Measurements from ENCODE around the gene FAM240B. TPM values are rescaled to one million over a fixed set of nuclear protein-coding genes. Genes with fewer than 3 reads are reported as not detected.

Gene FAM240B
- polyA plus RNA-seq, 1 donor from 2014 or later = not detected

DNA sequence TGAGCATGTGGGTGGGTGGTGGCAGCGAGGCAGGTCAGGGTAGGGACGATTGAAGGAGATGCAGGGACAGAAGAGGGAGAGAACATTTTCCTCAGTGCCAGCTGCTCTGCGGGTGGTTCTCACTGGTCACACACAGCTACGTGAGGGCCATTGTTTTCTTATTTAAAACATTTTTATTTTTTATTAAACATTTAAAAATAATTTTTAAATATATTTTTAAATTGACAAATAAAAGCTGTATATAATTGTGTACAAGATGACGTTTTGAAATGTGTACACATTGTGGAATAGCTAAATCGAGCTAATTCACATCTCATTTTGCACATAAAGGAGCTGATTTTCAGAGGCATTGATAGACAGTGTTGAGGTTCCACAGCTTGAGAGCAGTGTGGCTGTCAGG lies 14.0 kb downstream of the FAM240B start:
- no peaks in the 10 kb centered on the region for H3F3A ChIP-seq (ENCODE audit: insufficient read depth, low read length, poor library complexity, severe bottlenecking)
- no peak overlapping the region for H3K4me3 ChIP-seq (ENCODE audit: low read length)
- H3K27me3 ChIP-seq (ENCODE audit: insufficient read depth, low read depth, low read length) = no peaks in the 10 kb centered on the region
- H2AFZ ChIP-seq (ENCODE audit: low read depth, low read length) = no peak overlapping the region
- no peaks in the 10 kb centered on the region for H3K9me2 ChIP-seq (ENCODE audit: insufficient read depth, low read length)
- no peaks in the 10 kb centered on the region for H4K20me1 ChIP-seq (ENCODE audit: insufficient read depth)
- H3K36me3 ChIP-seq (ENCODE audit: insufficient read depth, low read length) = no peaks in the 10 kb centered on the region
- H3K27ac ChIP-seq (ENCODE audit: low read length) = no peak overlapping the region
- H3K4me2 ChIP-seq (ENCODE audit: low read length) = no peak overlapping the region
- no peaks in the 10 kb centered on the region for H3K79me2 ChIP-seq (replicated peaks; ENCODE audit: insufficient read depth, low read length)
- no peak for TF ChIP-seq MXI1 (conservative IDR thresholded peaks at IDR 0.05; ENCODE audit: poor library complexity, severe bottlenecking)
- TF ChIP-seq TAF1 (IDR thresholded peaks at IDR 0.05; ENCODE audit: low read depth) = no peak
- TF ChIP-seq, protein P1, sequence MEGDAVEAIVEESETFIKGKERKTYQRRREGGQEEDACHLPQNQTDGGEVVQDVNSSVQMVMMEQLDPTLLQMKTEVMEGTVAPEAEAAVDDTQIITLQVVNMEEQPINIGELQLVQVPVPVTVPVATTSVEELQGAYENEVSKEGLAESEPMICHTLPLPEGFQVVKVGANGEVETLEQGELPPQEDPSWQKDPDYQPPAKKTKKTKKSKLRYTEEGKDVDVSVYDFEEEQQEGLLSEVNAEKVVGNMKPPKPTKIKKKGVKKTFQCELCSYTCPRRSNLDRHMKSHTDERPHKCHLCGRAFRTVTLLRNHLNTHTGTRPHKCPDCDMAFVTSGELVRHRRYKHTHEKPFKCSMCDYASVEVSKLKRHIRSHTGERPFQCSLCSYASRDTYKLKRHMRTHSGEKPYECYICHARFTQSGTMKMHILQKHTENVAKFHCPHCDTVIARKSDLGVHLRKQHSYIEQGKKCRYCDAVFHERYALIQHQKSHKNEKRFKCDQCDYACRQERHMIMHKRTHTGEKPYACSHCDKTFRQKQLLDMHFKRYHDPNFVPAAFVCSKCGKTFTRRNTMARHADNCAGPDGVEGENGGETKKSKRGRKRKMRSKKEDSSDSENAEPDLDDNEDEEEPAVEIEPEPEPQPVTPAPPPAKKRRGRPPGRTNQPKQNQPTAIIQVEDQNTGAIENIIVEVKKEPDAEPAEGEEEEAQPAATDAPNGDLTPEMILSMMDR (IDR thresholded peaks at IDR 0.05; ENCODE audit: poor library complexity, severe bottlenecking) = no peak
- no peaks in the 10 kb centered on the region for H3K9me3 ChIP-seq (ENCODE audit: low read length)
- H3K9ac ChIP-seq (ENCODE audit: low read length) = no peak overlapping the region

DNA sequence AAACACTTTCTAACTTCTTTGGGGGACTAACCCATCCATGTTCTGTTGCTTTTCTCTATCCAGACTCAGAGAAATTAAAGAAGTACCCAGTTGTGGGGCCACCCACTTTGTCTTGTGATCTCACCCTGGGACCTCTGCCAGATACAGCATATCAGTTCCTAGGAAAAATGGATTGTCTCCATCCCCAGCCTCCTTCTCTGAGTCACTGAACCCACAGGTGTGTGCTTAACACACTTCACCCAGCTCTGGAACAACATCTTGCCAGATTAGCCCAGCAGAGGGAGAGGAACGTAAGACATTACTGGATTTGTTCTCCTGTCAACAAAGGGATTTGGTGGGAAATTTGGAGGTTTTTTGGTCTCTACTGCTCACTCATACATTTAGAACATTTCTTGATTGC lies 19.2 kb downstream of the FAM240B start:
- no peak overlapping the region for H3K4me2 ChIP-seq (ENCODE audit: low read length)
- H3K9ac ChIP-seq (ENCODE audit: low read length) = no peak overlapping the region
- H3K4me3 ChIP-seq (ENCODE audit: low read length) = no peak overlapping the region
- no peaks in the 10 kb centered on the region for H3K9me2 ChIP-seq (ENCODE audit: insufficient read depth, low read length)
- H3K79me2 ChIP-seq (replicated peaks; ENCODE audit: insufficient read depth, low read length) = no peaks in the 10 kb centered on the region
- no peaks in the 10 kb centered on the region for H3K27me3 ChIP-seq (ENCODE audit: insufficient read depth, low read depth, low read length)
- no peaks in the 10 kb centered on the region for H3F3A ChIP-seq (ENCODE audit: insufficient read depth, low read length, poor library complexity, severe bottlenecking)
- no peak overlapping the region for H2AFZ ChIP-seq (ENCODE audit: low read depth, low read length)
- no peaks in the 10 kb centered on the region for H3K9me3 ChIP-seq (ENCODE audit: low read length)
- H4K20me1 ChIP-seq (ENCODE audit: insufficient read depth) = no peaks in the 10 kb centered on the region
- H3K36me3 ChIP-seq (ENCODE audit: insufficient read depth, low read length) = no peaks in the 10 kb centered on the region
- TF ChIP-seq EZH2 (IDR thresholded peaks at IDR 0.05; ENCODE audit: borderline replicate concordance, insufficient read depth, low read length, poor library complexity, severe bottlenecking) = no peak
- TF ChIP-seq, protein P2, sequence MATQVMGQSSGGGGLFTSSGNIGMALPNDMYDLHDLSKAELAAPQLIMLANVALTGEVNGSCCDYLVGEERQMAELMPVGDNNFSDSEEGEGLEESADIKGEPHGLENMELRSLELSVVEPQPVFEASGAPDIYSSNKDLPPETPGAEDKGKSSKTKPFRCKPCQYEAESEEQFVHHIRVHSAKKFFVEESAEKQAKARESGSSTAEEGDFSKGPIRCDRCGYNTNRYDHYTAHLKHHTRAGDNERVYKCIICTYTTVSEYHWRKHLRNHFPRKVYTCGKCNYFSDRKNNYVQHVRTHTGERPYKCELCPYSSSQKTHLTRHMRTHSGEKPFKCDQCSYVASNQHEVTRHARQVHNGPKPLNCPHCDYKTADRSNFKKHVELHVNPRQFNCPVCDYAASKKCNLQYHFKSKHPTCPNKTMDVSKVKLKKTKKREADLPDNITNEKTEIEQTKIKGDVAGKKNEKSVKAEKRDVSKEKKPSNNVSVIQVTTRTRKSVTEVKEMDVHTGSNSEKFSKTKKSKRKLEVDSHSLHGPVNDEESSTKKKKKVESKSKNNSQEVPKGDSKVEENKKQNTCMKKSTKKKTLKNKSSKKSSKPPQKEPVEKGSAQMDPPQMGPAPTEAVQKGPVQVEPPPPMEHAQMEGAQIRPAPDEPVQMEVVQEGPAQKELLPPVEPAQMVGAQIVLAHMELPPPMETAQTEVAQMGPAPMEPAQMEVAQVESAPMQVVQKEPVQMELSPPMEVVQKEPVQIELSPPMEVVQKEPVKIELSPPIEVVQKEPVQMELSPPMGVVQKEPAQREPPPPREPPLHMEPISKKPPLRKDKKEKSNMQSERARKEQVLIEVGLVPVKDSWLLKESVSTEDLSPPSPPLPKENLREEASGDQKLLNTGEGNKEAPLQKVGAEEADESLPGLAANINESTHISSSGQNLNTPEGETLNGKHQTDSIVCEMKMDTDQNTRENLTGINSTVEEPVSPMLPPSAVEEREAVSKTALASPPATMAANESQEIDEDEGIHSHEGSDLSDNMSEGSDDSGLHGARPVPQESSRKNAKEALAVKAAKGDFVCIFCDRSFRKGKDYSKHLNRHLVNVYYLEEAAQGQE (IDR thresholded peaks at IDR 0.05; ENCODE audit: borderline replicate concordance) = no peak
- TF ChIP-seq RAD21 (conservative IDR thresholded peaks at IDR 0.05) = no peak
- no peak for TF ChIP-seq POLR2AphosphoS5 (IDR thresholded peaks at IDR 0.05)
- TF ChIP-seq MXI1 (conservative IDR thresholded peaks at IDR 0.05; ENCODE audit: poor library complexity, severe bottlenecking) = no peak
- TF ChIP-seq, protein P1 (IDR thresholded peaks at IDR 0.05; ENCODE audit: poor library complexity, severe bottlenecking) = no peak
- no peak for TF ChIP-seq TAF1 (IDR thresholded peaks at IDR 0.05; ENCODE audit: low read depth)
- no peak for TF ChIP-seq EP300 (conservative IDR thresholded peaks at IDR 0.05; ENCODE audit: poor library complexity, severe bottlenecking)
- TF ChIP-seq SMC3 (conservative IDR thresholded peaks at IDR 0.05; ENCODE audit: poor library complexity) = no peak
- no peak overlapping the region for H3K27ac ChIP-seq (ENCODE audit: low read length)

All from neural cell (in vitro differentiated cells).